A673 (cell line): ENCODE measurements around the gene HOXB3. TPM values are rescaled to one million over a fixed set of nuclear protein-coding genes. Genes with fewer than 3 reads are reported as not detected.

Experiments
- BruUV-seq: library from RNA; stranded (reverse); fragments of 400-500 nt; replicated peaks from 2 replicates; lab custom pipeline; 2021; lab: Mats Ljungman, UMichigan
- CTCF ChIA-PET: fragments of 300-600 bp; sonication (Branson Sonifier 250); formaldehyde crosslinking; loops from one replicate; lab custom pipeline; 2022; ENCODE audit warnings: antibody characterized with exemption; lab: Charles Lee
- POLR2A ChIA-PET: fragments of 300-600 bp; sonication (Branson Sonifier 250); formaldehyde crosslinking; loops from one replicate; lab custom pipeline; 2022; ENCODE audit warnings: antibody characterized with exemption; ENCODE audit not compliant: low non-redundant PET; lab: Charles Lee
- DNase-seq: peaks from one replicate; pipeline ENCODE4 v3.0.0-alpha.2; 2015; ENCODE audit warnings: low spot score
- H3K27ac ChIP-seq: fragments of 200-600 bp; sonication (generic); 2 replicates; pipeline ENCODE4 v1.5.1; 2016; ENCODE audit warnings: mixed run types, low read depth, mild to moderate bottlenecking, mixed read lengths, antibody characterized with exemption, low read length; ENCODE audit not compliant: poor library complexity, severe bottlenecking
- H3K27me3 ChIP-seq: fragments of 200-600 bp; sonication (generic); replicated peaks from 2 replicates; pipeline ENCODE4 v1.6.1; 2017; ENCODE audit warnings: mixed run types, low read depth, mild to moderate bottlenecking, mixed read lengths, antibody characterized with exemption, low read length; ENCODE audit not compliant: insufficient read depth, poor library complexity
- H3K36me3 ChIP-seq: fragments of 200-600 bp; sonication (generic); 2 replicates; pipeline ENCODE4 v1.6.1; 2016; ENCODE audit warnings: mixed run types, mild to moderate bottlenecking, mixed read lengths, antibody characterized with exemption, low read length; ENCODE audit not compliant: insufficient read depth, poor library complexity, severe bottlenecking
- H3K4me1 ChIP-seq: fragments of 200-600 bp; sonication (generic); 2 replicates; pipeline ENCODE4 v1.6.1; 2017; ENCODE audit warnings: mixed run types, mild to moderate bottlenecking, mixed read lengths, antibody characterized with exemption, low read length; ENCODE audit not compliant: insufficient read depth, poor library complexity, severe bottlenecking
- H3K4me3 ChIP-seq: fragments of 200-600 bp; sonication (generic); 2 replicates; pipeline ENCODE4 v1.5.1; 2016; ENCODE audit warnings: low read depth, mixed run types, mild to moderate bottlenecking, mixed read lengths, low read length; ENCODE audit not compliant: poor library complexity, severe bottlenecking
- H3K9me3 ChIP-seq: fragments of 200-600 bp; sonication (generic); 2 replicates; pipeline ENCODE4 v1.6.1; 2016; ENCODE audit warnings: mixed run types, low read depth, mild to moderate bottlenecking, mixed read lengths, antibody characterized with exemption, low read length; ENCODE audit not compliant: poor library complexity, severe bottlenecking
- CTCF ChIP-seq: fragments of 300-800, 200-600 bp; sonication (generic); conservative IDR thresholded peaks from 2 replicates; pipeline ENCODE4 v1.5.1; 2017; ENCODE audit warnings: low read depth, mild to moderate bottlenecking, antibody characterized with exemption, low read length, moderate library complexity, mixed read lengths
- EZH2 ChIP-seq: fragments of 200-600 bp; sonication (generic); IDR thresholded peaks from 2 replicates; pipeline ENCODE4 v1.6.1; 2017; ENCODE audit warnings: borderline replicate concordance, low read depth, mild to moderate bottlenecking, mixed read lengths, antibody characterized with exemption, low read length; ENCODE audit not compliant: poor library complexity, severe bottlenecking
- intact Hi-C: fragments of 100-400 bp; cut with micrococcal nuclease; formaldehyde crosslinking; loops from one replicate; pipeline ENCODE4 v1.10.0; 2022; ENCODE audit not compliant: unreplicated experiment
- total RNA-seq: library from RNA; stranded (reverse); gene quantifications from 2 replicates; pipeline ENCODE4 v1.2.3, GENCODE V29; 2021

HOXB3 gene
- total RNA-seq, 1 experiment from 2014 or later: 40.7 TPM

GRCh38 chr17:48520631-48521079 is 69.4 kb downstream of the HOXB3 start:
- POLR2A ChIA-PET: interaction anchor here (0.6 kb wide), 1 partner anchor 13 kb away, joined by 3 read pairs; no protein-coding TSS in a partner anchor
- CTCF ChIA-PET: interaction anchor here (0.6 kb wide), 1 partner anchor 254 kb away, joined by 4 read pairs; no protein-coding TSS in a partner anchor

GRCh38 chr17:48519427-48519826 is 70.6 kb downstream of the HOXB3 start:
- BruUV-seq: no TSS peak
- intact Hi-C loops: no loop called here

More at GRCh38 chr17:48520631-48521079, 69.4 kb downstream of the HOXB3 start:
- intact Hi-C loops: no loop called here
- no TSS peak for BruUV-seq
- TF ChIP-seq CTCF: no peak
- TF ChIP-seq EZH2: no peak
- no peaks in the 10 kb centered on the region for H3K4me1 ChIP-seq
- peaks cover 15% of the 10 kb centered on the region for H3K27me3 ChIP-seq
- no peak overlapping the region for H3K4me3 ChIP-seq
- no peaks in the 10 kb centered on the region for H3K36me3 ChIP-seq
- DNase-seq: no peak
- H3K27ac ChIP-seq: no peak overlapping the region
- H3K9me3 ChIP-seq: no peaks in the 10 kb centered on the region

GRCh38 chr17:48517478-48517877 is 72.6 kb downstream of the HOXB3 start:
- CTCF ChIA-PET: no interaction called here
- Histone ChIP-seq H3K27me3 (peaks cover 28% of the 10 kb centered on the region), H3K9me3 (no peaks in the 10 kb centered on the region), H3K36me3 (no peaks in the 10 kb centered on the region), H3K27ac (no peak overlapping the region), H3K4me3 (no peak overlapping the region), H3K4me1 (no peaks in the 10 kb centered on the region)
- no peak for TF ChIP-seq CTCF
- no peak for TF ChIP-seq EZH2
- POLR2A ChIA-PET: no interaction called here
- BruUV-seq: no TSS peak
- no peak for DNase-seq
- intact Hi-C loops: no loop called here

More at GRCh38 chr17:48519427-48519826, 70.6 kb downstream of the HOXB3 start:
- Histone ChIP-seq H3K4me1 (no peaks in the 10 kb centered on the region), H3K27ac (no peak overlapping the region), H3K9me3 (no peaks in the 10 kb centered on the region), H3K27me3 (peaks cover 27% of the 10 kb centered on the region), H3K4me3 (no peak overlapping the region), H3K36me3 (no peaks in the 10 kb centered on the region)
- DNase-seq: no peak
- CTCF ChIA-PET: interaction anchor here (0.6 to 0.7 kb wide), 3 partner anchors 14 to 167 kb away, joined by 3 to 4 read pairs (median 3); no protein-coding TSS in a partner anchor
- TF ChIP-seq CTCF (no peak), EZH2 (no peak)
- POLR2A ChIA-PET: no interaction called here
